Measurements from ENCODE around the gene UBE2E1. TPM values are rescaled to one million over a fixed set of nuclear protein-coding genes. Genes with fewer than 3 reads are reported as not detected.

The UBE2E1 gene
- total and polyA plus RNA-seq, 10 donors: 62.6 to 106 (median 91.2) TPM

GRCh38 chr3:23776352-23776891 is 29.3 kb upstream of the UBE2E1 start:
- Histone ChIP-seq H3K27ac (no peak overlapping the region), H3K27me3 (replicated peaks in 1 of 7) (no peaks in the 10 kb centered on the region), H3K4me3 (no peak overlapping the region), H3K36me3 (no peaks in the 10 kb centered on the region), H3K4me1 (no peaks in the 10 kb centered on the region), H3K9me3 (no peaks in the 10 kb centered on the region)
- intact Hi-C loops (cut with DNase I; ENCODE audit: low total_unique reads): no loop called here
- DNase-seq: no peak
- no peak for TF ChIP-seq POLR2AphosphoS5 (IDR thresholded peaks at IDR 0.05)
- no peak for TF ChIP-seq POLR2A (IDR thresholded peaks at IDR 0.05)
- no peak for TF ChIP-seq CTCF (IDR thresholded peaks at IDR 0.05 in 8 of 11, conservative IDR thresholded peaks at IDR 0.05 in 3 of 11)
- WGBS, 5 donors: 80 to 93% (median 85%) methylated on average over 6 of the region's 6 CpGs

GRCh38 chr3:23778446-23778845 is 27.3 kb upstream of the UBE2E1 start:
- Histone ChIP-seq H3K4me3 (no peak overlapping the region), H3K9me3 (no peaks in the 10 kb centered on the region), H3K27me3 (replicated peaks in 1 of 7) (no peaks in the 10 kb centered on the region), H3K36me3 (no peaks in the 10 kb centered on the region), H3K27ac (no peak overlapping the region), H3K4me1 (no peaks in the 10 kb centered on the region)
- DNase-seq: no peak
- TF ChIP-seq CTCF (IDR thresholded peaks at IDR 0.05 in 8 of 11, conservative IDR thresholded peaks at IDR 0.05 in 3 of 11) (no peak), POLR2A (IDR thresholded peaks at IDR 0.05) (no peak), POLR2AphosphoS5 (IDR thresholded peaks at IDR 0.05) (no peak)
- WGBS, 5 donors: 82 to 95% (median 92%) methylated on average over 2 of the region's 2 CpGs
- intact Hi-C loops (cut with DNase I; ENCODE audit: low total_unique reads): no loop called here

- intact Hi-C loops (cut with DNase I; ENCODE audit: low total_unique reads): no loop called here
- H3K4me1 ChIP-seq: no peaks in the 10 kb centered on the region
- H3K27me3 ChIP-seq (replicated peaks in 1 of 7): no peaks in the 10 kb centered on the region
- no peaks in the 10 kb centered on the region for H3K36me3 ChIP-seq
- DNase-seq: no peak
- TF ChIP-seq CTCF (IDR thresholded peaks at IDR 0.05 in 8 of 11, conservative IDR thresholded peaks at IDR 0.05 in 3 of 11) (no peak), POLR2A (IDR thresholded peaks at IDR 0.05) (no peak), POLR2AphosphoS5 (IDR thresholded peaks at IDR 0.05) (no peak)
- WGBS, 5 donors: 53 to 75% (median 71%) methylated on average over 3 of the region's 3 CpGs
- H3K27ac ChIP-seq: no peak overlapping the region
- no peaks in the 10 kb centered on the region for H3K9me3 ChIP-seq
- H3K4me3 ChIP-seq: no peak overlapping the region
Measured at GRCh38 chr3:23779841-23780240, 25.9 kb upstream of the UBE2E1 start.

- DNase-seq: no peak
- H3K27me3 ChIP-seq (replicated peaks in 1 of 7): no peaks in the 10 kb centered on the region
- no peaks in the 10 kb centered on the region for H3K36me3 ChIP-seq
- H3K9me3 ChIP-seq: no peaks in the 10 kb centered on the region
- no peak overlapping the region for H3K27ac ChIP-seq
- WGBS, 5 donors: 58 to 100% (median 97%) methylated on average over 1 of the region's 1 CpG
- no peak overlapping the region for H3K4me3 ChIP-seq
- TF ChIP-seq POLR2A (IDR thresholded peaks at IDR 0.05): no peak
- H3K4me1 ChIP-seq: no peaks in the 10 kb centered on the region
- intact Hi-C loops (cut with DNase I; ENCODE audit: low total_unique reads): no loop called here
Measured at GRCh38 chr3:23781051-23781450, 24.7 kb upstream of the UBE2E1 start.

- Histone ChIP-seq H3K4me1 (no peaks in the 10 kb centered on the region), H3K36me3 (no peaks in the 10 kb centered on the region), H3K27ac (no peak overlapping the region), H3K27me3 (replicated peaks in 1 of 7) (no peaks in the 10 kb centered on the region), H3K9me3 (no peaks in the 10 kb centered on the region), H3K4me3 (no peak overlapping the region)
- TF ChIP-seq CTCF (IDR thresholded peaks at IDR 0.05 in 8 of 11, conservative IDR thresholded peaks at IDR 0.05 in 3 of 11): no peak
- TF ChIP-seq POLR2AphosphoS5 (IDR thresholded peaks at IDR 0.05): no peak
- no peak for TF ChIP-seq POLR2A (IDR thresholded peaks at IDR 0.05)
- intact Hi-C loops (cut with DNase I; ENCODE audit: low total_unique reads): no loop called here
- DNase-seq: no peak
- 77 to 94% (median 90%) methylated on average over 1 of the region's 1 CpG for WGBS, 5 donors
Measured at GRCh38 chr3:23781871-23782270, 23.9 kb upstream of the UBE2E1 start.
